HG03354 (cell line): ENCODE measurements around the gene TREX2.

Experiments used
- ATAC-seq: cut with Tn5 transposase; IDR thresholded peaks from one replicate; pipeline ENCODE4 v1.9.1; 2021; ENCODE audit warnings: mild to moderate bottlenecking; ENCODE audit not compliant: unreplicated experiment, poor library complexity, severe bottlenecking

The TREX2 gene

DNA sequence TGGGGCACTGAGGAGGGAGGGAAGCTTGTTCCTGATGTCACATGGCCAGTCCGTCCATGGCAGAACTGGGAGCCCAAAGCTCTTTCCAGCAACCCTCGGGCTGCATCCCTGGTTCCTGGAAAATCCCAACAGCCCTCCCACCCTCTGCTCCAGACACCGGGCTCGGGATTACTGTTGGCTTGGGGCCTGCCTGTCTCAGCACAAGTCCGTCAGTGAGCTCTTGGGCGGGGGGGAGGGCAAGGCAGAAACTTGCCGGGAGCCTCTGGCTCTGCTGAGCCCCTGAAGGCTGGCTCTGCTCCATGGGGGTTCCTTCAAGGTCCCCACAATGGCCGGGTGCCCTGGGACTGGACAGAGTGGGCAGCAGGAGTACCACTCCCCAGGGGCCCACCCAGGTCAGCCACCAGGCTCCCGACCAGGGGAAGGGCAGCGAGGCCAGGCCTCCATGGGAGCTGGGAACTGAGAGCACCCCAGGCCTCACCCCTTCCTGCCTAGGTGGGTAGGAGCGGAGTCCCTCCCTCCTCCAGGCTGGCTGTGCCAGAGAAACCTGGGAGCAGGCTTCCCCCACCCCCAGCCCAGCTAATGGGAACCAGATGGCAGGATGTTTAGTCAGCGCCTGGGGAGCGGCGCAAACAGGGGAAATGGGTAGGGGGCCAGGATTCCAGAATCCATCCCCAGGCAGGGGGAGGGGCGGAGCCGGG, 31.0 kb upstream of the TREX2 start:
- no peak for ATAC-seq

GRCh38 chrX:153475751-153476281, 30.0 kb upstream of the TREX2 start:
- ATAC-seq = no peak

- ATAC-seq = no peak
Observed at GRCh38 chrX:153475271-153475670, 29.4 kb upstream of the TREX2 start.

DNA sequence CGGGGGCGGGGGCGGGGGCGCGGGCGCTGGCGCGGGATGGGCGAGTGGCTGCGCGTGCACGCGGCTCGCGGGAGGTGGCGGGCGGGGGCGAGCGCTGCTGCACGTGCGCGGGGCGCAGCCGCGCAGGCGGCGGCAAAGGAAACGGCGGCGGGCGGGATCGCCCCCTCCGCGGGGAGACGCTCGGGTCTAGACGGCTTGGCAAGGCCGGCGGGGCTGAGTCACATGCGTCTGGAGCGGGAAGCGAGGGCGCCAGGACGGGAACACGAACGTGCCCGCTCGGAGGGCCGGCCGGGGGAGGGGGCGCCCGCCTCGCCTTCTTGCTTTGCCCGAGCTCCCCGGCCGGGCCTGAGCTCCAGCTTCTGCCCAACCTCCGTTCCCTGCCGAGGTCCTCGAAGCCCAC, 28.9 kb upstream of the TREX2 start:
- no peak for ATAC-seq

- no peak for ATAC-seq
Observed at GRCh38 chrX:153474266-153474665, 28.4 kb upstream of the TREX2 start.

GRCh38 chrX:153473126-153473525, 27.3 kb upstream of the TREX2 start:
- no peak for ATAC-seq

DNA sequence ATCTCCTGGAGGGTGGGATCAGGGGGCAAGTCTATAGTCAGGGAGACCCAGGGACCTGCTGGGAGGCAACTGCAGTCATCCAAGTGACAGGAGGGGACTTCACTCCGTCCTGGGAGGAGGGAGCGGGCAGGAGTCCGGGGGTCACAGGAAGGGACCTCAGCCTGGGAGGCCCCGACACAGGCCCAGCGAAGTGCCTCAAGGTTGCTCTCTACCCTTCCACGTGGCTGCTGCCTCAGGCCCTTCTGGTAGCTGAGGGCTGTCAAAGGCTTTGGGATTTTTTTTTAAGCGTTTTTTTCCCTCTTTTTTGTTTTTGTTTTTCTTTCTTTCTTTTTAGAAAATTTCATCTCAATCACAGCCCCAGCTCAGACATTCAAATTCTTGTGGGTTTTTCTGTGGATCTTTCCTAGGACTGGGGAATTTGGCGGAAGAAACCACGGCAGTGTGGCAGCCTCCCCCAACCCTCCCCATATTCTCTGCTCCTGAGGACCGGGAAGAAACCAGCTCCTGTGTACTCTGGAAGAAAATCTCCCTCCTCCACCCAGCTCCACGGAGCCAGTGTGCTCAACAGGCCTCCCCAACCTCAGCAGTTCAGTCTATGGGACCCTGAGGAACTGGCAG, 25.9 kb upstream of the TREX2 start:
- no peak for ATAC-seq

DNA sequence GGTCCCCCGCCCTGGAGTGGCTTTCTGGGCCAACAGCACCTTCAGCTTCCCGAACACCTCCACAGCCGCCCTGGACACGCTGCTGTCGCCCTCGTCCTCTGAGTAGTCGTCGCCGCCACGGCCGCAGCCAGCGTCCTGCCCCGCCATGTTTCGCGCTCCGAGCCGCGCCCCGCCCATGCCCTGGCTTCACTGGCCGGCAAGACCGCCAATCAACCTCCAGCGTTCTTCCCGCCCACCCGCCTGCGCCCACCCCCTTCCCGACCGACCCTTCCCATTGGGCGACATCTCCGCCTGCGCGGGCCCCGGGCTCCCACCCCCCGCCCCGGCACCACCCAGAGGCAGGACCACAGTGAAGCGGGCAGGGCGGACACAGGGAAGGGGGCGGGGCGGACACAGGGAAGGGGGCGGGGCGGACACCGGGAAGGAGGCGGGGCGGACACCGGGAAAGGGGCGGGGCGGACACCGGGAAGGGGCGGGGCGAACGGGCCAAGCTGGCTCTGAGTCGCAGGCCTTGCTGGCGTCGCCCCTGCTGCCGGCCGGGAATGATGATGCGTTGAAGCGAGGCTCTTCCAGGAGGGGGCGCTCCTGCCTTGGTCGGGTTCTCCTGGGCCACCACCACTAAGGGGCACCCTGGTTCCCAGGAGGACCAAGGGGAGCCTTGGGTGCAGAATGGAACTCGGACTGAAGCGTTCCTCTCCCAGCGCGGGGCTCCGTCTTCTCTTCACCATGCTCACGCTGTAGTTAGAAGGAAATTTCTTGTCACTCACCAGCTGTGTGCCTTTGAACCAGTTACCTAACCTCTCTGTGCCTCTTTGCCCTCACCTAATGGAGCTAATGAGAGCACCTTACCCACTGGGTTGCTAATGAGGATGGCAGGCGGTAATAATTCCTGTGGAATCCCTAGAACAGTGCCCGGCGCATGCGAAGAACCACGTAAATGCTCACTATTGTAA, 24.8 kb upstream of the TREX2 start, which contains the start of gene HAUS7:
HAUS7 (minus strand) TSS at position 166 of the 953 bp plus-strand sequence; CDS start at position 147, 19 bp downstream.
- peak; percentile 82 for ATAC-seq

GRCh38 chrX:153469811-153470410, 24.1 kb upstream of the TREX2 start:
- peak; percentile 47 for ATAC-seq

DNA sequence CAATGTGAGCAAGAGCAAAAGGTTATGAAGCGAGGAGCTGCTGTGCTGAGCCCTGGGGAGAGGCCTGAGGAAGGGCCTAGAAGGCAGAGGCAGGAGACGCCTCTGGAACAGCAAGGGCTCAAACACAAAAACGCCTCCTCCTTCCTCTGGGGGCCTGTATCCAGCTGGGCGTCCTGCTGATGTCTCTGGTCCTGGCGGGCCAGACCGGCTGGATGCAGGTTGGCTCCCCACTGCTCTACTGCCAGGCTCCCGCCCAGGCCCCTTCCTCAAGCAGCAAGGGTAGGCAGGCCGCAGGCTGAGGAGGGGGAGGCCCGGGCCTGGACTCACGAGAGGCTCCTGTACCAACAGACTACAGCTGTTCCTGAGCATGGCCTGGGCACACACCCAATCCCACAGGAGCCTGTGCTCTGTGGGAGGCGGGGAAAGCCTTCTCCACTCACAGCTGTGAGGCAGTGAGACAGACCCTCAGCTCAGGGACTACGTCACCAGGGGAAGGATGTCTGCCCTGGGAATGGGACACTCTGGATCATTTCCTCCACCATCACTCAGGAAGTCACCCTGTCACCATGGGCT, 22.2 kb upstream of the TREX2 start:
- ATAC-seq = no peak

- no peak for ATAC-seq
Observed at GRCh38 chrX:153465691-153466380, 20.0 kb upstream of the TREX2 start.

- ATAC-seq = no peak
Observed at GRCh38 chrX:153464116-153464515, 18.3 kb upstream of the TREX2 start.

- no peak for ATAC-seq
Observed at GRCh38 chrX:153463556-153463955, 17.7 kb upstream of the TREX2 start.

DNA sequence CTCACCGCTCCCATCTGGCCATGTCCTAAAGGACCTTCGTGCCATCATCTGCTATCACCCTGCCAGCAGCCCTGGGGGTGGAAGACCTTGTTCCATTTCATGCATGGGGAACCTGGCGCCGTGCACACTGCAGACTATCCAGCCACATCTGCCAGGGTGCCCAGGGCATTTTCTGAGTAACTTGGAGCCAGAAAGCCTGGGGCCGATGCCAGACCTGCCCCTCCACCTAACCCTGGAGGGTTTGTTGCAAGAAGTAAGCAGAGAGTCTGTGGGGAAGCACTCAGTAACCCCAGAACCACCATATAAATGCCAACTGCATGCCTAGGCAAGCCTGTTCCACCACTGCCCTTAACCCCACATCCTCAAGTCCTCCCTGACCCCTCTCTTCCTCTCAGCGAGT, 17.2 kb upstream of the TREX2 start:
- ATAC-seq = no peak

DNA sequence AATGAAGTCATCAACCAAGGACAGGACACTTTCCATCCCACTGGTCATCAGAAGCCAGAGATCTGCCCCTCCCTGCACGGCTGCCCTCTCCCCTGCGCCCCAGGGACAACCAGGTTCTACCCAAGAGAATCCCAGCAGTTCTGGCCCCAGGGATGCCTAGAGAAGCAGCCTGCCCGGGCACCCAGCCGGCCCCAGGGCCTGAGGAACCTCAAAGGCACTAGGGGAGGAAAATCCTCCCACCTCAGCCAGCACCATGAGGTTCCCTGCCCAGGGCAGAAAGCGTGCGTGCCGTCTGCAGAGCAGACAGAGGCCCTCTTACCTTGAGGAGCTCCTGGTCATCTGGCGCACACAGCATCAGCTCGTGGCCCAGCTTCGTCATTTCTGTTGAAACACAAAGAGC, 16.4 kb upstream of the TREX2 start:
- no peak for ATAC-seq

GRCh38 chrX:153460826-153461225, 15.0 kb upstream of the TREX2 start:
- no peak for ATAC-seq

GRCh38 chrX:153459986-153460385, 14.1 kb upstream of the TREX2 start:
- ATAC-seq = no peak

DNA sequence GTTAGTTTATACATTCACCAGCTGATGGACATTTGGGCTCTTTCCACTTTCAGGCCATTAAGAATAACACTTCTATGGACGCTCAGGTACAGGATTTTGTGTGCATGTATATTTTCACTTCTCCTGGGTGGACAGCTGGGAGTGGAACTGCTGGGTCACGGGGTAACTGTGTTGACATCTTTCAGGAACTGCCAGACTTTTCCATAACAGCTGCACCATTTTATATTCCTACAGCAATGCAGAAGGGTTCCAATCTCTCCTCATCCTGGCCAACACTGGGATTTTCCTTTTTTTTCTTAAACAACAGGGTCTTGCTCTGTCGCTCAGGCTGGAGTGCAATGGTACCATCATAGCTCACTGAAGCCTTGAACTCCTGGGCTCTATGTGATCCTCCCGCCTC, 12.6 kb upstream of the TREX2 start:
- ATAC-seq = no peak
